ENCODE measurements around the gene EZR.

EZR gene

GRCh38 chr6:158772851-158773371 is 46.3 kb downstream of the EZR start:
- no peak for DNase-seq (ENCODE audit: low spot score)
- in situ Hi-C loops (cut with MboI; ENCODE audit: low pct_unique_long_range_greater_than_20kb, low sequenced_read_pairs, unreplicated experiment), result no loop called here

GRCh38 chr6:158772172-158772571 is 47.0 kb downstream of the EZR start:
- no peak for TF ChIP-seq CTCF (IDR thresholded peaks at IDR 0.05; ENCODE audit: extremely low read depth, insufficient read depth, missing control alignments)
- no peak for DNase-seq (ENCODE audit: low spot score)
- in situ Hi-C loops (cut with MboI; ENCODE audit: low pct_unique_long_range_greater_than_20kb, low sequenced_read_pairs, unreplicated experiment), result no loop called here

More at GRCh38 chr6:158772851-158773371, 46.3 kb downstream of the EZR start:
- no peak for TF ChIP-seq CTCF (IDR thresholded peaks at IDR 0.05; ENCODE audit: extremely low read depth, insufficient read depth, missing control alignments)

DNA sequence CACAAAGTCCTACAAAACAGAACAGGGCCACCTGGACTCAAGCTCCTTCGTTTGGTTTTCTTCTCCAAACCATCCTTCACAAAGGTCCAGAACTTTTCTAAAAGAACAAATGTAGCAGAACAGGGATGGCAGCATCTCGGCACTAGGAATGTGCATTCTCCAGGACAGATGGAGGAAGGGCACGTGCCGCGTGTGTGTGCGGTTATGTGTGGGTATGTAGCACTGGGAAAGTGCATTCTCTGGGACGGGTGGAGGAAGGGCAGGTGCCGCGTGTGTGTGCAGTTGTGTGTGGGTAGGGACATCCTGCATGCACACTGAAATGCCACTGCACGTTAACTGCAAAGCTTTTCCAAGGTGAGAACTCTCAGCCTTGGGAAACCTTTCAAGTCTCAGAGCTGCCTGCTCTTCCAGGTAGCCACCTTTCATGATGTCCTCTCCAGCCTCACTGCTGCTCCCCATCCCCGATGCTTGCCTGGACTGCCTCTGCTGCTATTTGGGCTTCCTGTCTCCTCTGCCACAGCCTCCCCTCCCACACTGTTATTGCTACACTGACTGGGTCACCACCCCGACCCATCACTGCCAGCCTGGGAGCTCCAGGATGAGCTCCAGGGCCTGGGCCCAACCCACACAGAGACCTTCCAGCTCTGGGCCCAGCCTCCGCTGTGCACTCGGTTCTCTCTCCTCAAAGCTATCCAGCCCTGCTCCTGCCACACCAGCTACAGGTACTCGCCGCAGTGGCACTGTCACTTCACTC is 47.6 kb downstream of the EZR start:
- in situ Hi-C loops (cut with MboI; ENCODE audit: low pct_unique_long_range_greater_than_20kb, low sequenced_read_pairs, unreplicated experiment), result no loop called here
- TF ChIP-seq CTCF (IDR thresholded peaks at IDR 0.05; ENCODE audit: extremely low read depth, insufficient read depth, missing control alignments), result no peak
- DNase-seq (ENCODE audit: low spot score), result no peak

GRCh38 chr6:158770533-158771330 is 48.4 kb downstream of the EZR start:
- in situ Hi-C loops (cut with MboI; ENCODE audit: low pct_unique_long_range_greater_than_20kb, low sequenced_read_pairs, unreplicated experiment), result no loop called here
- no peak for TF ChIP-seq CTCF (IDR thresholded peaks at IDR 0.05; ENCODE audit: extremely low read depth, insufficient read depth, missing control alignments)
- no peak for DNase-seq (ENCODE audit: low spot score)

- in situ Hi-C loops (cut with MboI; ENCODE audit: low pct_unique_long_range_greater_than_20kb, low sequenced_read_pairs, unreplicated experiment), result no loop called here
- no peak for DNase-seq (ENCODE audit: low spot score)
- no peak for TF ChIP-seq CTCF (IDR thresholded peaks at IDR 0.05; ENCODE audit: extremely low read depth, insufficient read depth, missing control alignments)
Observed at GRCh38 chr6:158769771-158770432, 49.3 kb downstream of the EZR start.

GRCh38 chr6:158769234-158769770 is 49.9 kb downstream of the EZR start:
- in situ Hi-C loops (cut with MboI; ENCODE audit: low pct_unique_long_range_greater_than_20kb, low sequenced_read_pairs, unreplicated experiment), result no loop called here
- DNase-seq (ENCODE audit: low spot score), result no peak
- TF ChIP-seq CTCF (IDR thresholded peaks at IDR 0.05; ENCODE audit: extremely low read depth, insufficient read depth, missing control alignments), result no peak
